ENCODE results near the gene PEX11B.
A peak's percentile ranks its signal among the peaks of the same experiment; 100 is the strongest.
"Not testable (repeated sequence)": the region's sequence is repeated elsewhere in the genome, so short reads cannot be mapped to it uniquely, and the experiment has no call there.

The PEX11B gene

DNA sequence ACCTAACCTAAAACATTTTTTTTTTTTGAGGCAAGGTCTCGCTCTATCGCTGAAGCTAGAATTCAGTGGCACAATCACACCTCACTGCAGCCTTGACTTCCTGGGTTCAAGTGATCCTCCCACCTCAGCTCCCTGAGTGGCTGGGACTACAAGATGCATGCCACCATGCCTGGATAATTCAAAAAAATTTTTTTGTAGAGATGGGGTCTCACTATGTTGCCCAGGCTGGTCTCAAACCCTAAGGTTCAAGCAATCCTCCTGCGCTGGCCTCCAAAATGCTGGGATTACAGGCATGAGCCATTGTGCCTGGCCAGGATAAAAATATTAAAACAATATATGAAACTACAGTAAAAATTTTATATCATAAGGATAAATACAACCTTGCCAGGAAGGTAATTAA is 34.4 kb upstream of the PEX11B start:
- DNase-seq (ENCODE audit: low spot score): no peak

DNA sequence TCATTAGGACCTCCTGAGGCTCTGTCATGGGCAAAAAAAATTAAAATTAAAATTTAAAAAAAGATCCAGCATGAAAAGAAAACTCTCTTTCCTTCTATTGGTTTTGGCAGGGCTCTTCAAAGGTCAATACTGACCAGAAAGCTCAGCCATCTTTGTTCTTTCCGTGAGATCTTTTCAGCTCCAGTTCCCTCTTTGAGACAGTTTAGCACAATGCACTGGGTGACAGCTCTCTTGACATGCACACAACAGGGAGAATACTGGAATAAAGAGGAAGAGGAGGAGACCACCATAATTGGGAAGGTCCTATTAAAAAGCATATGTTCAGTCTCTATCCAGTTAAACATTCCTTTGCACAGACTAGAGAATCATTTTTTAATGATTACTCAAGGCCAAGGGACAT is 33.0 kb upstream of the PEX11B start:
- DNase-seq (ENCODE audit: low spot score): no peak

DNA sequence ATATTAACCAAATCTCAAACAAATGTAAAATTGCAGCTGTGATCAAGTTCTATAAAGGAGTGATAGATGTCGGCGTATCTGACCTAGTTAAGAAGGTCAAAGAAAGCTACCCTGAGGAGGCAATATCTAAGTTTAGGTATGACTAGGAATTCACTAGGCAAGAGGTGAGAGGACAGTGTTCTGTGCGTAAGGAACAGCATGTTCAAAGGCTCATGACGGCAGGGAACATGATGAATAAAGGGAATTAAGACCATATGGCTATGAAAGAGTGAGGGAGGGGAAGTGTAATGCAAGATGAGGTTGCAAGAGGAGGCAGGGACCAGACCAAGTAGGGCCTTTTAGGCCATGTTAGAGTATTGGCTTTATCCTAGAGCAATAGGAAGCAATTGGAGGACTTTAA is 30.7 kb upstream of the PEX11B start:
- DNase-seq (ENCODE audit: low spot score): no peak

DNA sequence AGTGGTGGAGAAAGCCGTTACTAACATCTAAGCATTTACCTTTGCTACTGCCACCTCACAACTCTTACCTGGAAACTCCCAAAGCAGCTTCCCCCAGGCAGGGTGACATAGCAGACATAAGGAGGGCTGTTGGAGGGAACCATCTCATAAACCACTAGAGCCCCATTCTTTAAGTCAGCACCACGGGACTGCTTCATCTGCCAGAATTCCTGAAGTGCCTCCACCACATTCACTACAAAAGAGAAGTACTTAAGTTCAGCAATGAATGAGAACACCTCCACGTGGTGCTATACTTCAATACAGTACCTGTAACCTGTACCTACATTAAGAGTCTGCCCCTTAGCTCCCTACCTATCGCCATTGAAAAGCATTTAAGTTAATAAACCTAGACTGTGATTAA is 29.0 kb upstream of the PEX11B start:
- no peak for DNase-seq (ENCODE audit: low spot score)

DNA sequence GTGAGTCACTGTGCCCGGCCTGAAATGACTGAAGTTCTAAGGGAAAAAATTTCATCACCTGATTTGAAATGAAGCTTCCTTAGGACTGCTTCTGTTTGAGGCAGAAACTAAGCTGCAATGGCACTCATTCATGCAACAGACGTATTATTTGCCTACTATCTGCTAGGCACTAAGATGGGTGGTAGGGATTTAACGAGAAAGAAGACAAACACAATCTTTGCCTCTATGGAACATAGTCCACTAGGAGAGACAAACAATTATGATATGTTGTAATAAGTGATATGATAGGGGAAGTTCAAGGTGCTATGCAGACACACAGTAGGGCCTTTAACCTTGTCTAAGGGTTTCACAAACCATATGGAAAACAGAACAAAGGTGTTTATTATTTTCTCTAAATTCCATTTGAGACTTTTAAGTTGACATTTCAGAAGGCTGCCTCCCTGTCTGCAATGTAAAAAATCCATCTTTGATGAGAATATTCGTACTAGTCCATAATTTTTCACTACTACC is 28.0 kb upstream of the PEX11B start:
- DNase-seq (ENCODE audit: low spot score): no peak

DNA sequence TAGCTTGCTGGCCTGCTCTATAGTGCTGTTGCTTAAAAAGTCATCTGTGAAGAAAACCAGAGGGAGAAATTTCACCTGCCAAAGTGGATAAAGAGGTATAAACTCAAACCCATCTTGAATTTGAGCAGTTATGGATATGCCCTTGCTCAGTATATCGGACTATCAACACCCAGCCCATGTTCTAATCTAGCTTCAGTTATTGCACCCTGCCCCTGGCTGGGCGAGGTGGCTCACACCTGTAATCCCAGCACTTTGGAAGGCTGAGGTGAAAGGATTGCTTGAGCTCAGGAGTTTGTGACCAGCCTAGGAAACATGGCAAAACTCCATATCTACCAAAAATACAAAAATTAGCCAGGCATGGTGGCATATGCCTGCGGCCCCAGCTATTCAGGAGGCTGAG is 26.0 kb upstream of the PEX11B start:
- DNase-seq (ENCODE audit: low spot score): no peak

DNA sequence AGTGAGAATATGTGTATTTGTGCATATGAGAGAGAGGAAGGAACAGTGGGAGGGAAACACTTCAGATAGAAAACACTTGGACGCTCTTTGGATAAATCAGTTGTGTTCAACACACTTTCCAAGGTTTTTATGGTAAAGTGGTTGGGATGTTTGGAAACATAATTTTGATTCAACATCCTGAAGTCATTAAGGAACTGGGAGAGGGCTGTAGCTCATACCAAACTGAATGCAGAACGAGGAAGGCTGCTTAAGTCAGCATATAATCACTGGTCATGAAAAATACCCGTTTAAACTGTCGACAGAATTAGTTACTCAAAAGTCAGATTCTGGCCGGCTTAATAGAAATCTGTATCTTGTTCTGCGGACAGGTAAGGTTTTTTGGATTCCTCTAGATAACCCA is 24.4 kb upstream of the PEX11B start:
- DNase-seq (ENCODE audit: low spot score): peak; percentile 13

DNA sequence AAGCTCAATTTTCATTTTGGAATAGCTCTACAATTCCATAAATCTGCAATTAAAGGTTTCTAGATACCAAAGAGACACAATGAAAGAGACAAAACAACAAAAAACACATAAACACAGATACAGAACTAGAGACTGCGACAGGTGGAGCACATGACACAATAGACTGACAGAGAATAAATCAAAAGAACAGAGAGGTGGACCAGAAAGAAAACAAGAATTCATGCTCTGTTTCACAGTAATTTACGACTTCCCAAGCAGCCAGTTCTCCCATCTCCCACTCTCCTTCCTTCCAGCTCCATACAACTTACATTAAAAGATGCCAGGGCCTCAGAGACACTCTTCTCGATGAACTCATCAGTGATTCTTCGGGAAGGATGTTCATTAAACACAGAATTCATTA is 23.9 kb upstream of the PEX11B start:
- no peak for DNase-seq (ENCODE audit: low spot score)

DNA sequence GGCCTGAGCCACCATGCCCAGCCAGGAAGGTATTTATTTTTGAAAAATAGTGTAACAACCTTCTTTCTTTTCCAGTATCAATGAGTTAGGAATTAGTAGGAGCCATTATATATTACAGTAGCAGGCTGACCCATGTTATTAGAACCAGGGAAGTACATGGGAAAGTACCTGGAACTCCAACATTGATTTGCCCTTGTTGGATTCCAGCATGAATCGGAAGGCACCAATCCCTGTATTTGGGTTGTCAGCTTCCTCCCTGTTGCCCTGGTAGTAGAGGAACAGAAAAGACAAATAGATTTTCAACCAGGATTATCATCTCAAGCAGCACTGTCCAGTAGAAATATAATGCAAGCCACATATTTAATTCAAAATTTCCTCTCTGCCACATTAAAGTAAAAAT is 18.9 kb upstream of the PEX11B start:
- DNase-seq (ENCODE audit: low spot score): no peak

DNA sequence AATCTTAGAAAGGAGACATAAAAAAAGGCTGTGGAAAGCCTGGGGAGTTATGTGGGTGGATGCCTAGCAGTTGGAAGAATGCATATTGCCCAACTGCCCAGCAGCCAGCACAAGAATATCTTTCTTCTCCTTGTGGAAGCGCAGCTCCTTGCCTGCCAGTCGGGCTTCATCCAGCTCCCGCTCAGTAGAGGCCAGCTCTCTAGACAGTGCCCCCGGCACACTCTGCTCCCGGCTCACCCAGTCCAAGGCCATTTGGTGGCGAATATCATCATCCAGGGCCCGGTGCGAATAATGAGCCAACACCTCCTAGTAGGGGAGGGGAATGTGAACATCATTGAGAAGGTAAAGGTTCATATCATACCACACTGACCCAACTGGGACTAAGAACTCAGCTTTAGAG is 17.7 kb upstream of the PEX11B start:
- peak; percentile 50 for DNase-seq (ENCODE audit: low spot score)

DNA sequence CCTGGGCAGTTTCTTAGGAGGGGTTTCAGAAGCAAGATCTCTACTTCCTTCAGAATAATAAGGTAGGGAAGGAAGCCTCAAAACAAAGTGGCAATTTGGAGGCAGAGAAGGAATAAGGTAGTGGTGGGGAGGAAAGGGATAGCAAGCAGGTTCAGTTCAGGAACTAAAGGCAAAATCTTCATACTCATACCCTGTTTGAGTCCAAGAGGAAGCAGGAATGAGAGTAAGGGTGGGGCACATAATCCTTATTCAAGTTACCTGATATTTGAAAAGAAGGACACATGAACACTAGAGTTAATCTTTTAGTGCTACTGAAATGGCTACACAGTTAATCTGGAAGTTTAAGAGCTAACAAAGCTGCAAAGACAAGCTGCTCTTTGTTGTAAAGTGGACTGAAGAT is 17.2 kb upstream of the PEX11B start:
- no peak for DNase-seq (ENCODE audit: low spot score)

DNA sequence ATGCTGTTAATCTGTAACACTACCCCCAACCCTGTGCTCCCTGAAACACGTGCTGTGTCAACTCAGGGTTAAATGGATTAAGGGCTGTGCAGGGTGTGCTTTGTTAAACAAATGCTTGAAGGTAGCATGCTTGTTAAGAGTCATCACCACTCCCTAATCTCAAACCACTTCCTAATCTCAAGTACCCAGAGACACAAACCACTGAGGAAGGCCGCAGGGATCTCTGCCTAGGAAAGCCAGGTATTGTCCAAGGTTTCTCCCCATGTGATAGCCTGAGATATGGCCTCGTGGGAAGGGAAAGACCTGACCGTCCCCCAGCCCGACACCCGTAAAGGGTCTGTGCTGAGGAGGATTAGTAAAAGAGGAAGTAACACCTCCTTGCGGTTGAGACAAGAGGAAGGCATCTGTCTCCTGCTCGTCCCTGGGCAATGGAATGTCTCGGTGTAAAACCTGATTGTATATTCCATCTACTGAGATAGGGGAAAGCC is 14.0 kb upstream of the PEX11B start:
- DNase-seq (ENCODE audit: low spot score): not testable (repeated sequence)

DNA sequence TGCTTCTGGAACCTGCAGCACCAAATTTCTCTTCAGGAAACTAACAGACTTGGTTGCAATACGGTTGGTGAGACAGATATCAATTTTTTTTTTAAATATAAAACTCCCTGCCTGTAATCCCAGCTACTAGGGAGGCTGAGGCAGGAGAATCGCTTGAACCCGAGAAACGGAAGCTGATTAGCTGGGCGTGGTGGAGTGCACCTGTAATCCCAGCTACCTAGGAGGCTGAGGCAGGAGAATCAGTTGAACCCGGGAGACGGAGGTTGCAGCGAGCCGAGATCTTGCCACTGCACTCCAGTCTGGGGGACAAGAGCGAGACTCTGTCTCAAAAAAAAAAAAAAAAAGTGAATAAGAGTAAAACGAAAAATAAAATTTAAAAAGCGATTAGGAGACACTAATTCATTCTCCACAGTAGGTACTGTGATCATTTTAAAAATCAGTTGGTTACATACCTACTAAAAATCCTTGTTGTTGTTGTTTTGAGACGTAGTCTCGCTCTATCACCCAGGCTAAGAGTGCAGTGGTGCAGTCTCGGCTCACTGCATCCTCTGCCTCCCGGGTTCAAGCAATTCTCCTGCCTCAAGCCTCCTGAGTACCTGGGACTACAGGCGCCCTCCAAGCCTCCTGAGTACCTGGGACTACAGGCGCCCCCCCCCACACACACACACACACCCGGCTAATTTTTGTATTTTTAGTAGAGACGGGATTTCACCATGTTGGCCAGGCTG is 9.6 kb upstream of the PEX11B start:
- DNase-seq (ENCODE audit: low spot score): no peak

DNA sequence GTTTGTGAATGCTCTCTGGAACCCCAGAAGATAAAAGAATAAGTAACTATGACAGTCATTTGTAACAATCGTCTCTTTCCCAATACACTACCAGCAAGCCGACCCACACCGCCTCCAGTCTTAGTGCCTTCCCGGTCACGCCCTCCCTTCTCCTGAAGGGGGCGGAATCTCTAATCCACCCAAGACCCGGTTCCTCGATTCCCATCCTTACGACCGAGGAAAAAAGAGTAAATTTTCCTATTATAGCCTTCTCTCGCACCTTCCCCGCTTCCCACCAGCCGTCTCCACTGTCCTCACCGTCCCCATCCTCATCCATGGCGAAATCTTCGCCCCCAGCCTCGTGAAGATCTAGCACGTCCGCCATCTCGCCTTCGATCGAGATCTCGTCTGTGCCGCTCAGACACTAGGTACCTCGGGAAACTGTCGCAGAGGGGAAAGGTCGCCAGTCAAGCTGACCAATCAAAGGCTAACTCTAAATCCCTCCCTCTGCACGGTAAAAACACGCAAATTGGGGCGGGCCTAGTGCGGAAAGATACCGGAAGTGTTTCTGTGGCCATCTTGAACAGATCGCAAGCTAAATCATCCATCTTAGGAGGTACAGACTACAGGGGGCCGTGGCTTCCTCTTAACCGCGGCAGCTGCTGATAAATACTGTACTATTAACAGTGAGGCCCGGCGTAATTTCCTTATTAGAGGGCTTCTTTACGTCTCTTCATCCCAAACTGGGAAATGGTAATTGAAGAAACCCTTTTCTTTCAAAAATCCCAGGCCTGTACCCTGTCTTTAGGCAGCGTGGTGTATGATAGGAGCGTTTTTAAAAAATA is 8.8 kb upstream of the PEX11B start, which contains the start of gene RBM8A:
Gene RBM8A (minus strand): TSS at position 422 of the 824 bp plus-strand sequence. CDS start 58 bp downstream, at position 364.
- peak; percentile 92 for DNase-seq (ENCODE audit: low spot score)

DNA sequence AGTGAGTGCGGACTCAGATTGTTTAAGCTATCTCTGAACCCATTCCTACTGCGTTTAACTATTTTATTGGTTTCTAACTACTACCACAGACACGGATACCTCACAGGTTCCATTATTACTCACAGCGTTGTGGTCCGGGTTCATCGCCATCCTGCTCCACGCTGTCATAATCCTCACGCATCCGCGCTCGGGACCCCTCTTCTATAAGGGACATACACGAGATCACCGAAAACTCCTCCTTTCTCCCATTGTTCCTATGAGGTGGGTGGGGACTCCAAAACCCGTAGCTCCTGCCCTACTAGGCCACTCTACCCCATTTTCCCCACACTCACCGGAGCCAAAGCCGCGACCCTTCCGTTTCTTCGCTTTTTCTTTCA is 8.2 kb upstream of the PEX11B start:
- no peak for DNase-seq (ENCODE audit: low spot score)

DNA sequence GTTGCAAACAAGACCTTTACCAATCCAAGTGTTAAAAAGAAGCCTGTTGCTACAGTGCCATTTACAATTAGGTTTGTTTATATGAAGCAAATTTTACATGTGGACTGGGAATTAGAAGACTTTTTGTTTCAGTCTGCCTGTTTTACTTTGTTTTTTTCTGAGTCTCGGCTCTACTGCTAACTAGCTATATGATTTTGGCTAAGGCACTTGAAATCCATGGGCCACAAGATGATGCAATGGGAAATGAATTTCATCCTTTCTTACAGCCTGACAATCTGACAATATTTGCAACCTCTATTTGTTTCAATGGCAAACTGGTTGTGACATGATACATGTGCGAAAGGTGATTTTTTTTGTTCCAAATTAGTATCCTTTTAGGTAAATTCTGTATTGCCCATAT is 3.7 kb upstream of the PEX11B start:
- no peak for DNase-seq (ENCODE audit: low spot score)

DNA sequence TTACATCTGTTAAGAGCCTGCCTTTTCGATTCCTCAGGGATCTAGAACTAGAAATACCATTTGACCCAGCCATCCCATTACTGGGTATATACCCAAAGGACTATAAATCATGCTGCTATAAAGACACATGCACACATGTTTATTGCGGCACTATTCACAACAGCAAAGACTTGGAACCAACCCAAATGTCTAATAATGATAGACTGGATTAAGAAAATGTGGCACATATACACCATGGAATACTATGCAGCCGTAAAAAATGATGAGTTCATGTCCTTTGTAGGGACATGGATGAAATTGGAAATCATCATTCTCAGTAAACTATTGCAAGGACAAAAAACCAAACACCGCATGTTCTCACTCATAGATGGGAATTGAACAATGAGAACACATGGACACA is 1.8 kb upstream of the PEX11B start:
- DNase-seq (ENCODE audit: low spot score): not testable (repeated sequence)

DNA sequence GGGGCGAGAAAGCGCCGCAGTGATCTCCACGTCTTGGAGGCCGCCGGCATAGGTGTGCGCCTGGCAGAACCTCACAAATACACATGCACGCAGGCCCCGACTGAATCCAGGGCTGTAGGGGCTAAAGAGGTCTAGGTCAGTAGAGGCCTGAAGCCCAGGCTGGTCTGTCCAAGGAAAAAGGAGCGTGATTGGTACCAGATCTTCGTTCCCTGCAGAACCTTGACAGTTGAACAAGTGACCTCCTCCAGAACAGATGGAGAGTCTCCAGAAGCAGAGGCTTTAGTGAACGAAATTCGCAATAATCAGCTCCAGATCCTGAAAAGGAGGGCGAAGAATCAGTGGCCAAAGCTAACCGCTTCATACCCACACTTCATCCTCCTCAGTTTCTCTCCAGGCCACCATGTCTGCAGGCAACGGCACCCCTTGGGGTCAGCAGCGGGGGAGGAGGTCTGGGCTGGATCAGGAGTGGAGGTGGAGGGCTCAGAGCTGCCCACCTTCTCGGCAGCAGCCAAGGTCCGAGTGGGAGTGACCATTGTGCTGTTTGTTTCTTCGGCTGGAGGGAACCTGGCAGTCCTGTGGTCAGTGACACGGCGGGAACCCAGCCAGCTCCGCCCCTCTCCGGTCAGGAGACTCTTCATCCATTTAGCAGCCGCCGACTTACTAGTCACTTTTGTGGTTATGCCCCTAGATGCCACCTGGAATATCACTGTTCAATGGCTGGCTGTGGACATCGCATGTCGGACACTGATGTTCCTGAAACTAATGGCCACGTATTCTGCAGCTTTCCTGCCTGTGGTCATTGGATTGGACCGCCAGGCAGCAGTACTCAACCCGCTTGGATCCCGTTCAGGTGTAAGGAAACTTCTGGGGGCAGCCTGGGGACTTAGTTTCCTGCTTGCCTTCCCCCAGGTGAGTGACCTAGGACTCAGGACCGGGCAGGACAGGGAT is 749 bp upstream of the PEX11B start:
- DNase-seq (ENCODE audit: low spot score): peak; percentile 42

DNA sequence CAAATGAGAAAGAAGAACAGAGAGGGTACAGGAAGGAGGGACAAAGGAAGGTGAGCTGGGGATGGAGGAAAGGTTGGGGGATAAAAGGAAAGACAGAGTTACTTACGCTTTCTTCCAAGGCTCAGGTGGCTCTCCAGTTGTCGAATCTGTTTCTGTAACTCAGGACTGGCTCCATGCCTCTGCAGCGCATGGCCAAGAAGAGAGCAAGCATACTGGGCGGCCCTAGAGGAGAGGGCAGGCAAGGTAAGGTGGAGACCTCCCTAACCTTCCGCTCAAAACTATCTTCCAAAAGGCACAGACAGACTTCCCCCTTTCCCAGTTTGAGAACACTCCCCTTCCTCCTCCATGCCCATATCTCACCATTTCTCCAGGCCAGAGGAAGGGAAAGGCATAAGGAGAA is 922 bp downstream of the PEX11B start:
- no peak for DNase-seq (ENCODE audit: low spot score)

DNA sequence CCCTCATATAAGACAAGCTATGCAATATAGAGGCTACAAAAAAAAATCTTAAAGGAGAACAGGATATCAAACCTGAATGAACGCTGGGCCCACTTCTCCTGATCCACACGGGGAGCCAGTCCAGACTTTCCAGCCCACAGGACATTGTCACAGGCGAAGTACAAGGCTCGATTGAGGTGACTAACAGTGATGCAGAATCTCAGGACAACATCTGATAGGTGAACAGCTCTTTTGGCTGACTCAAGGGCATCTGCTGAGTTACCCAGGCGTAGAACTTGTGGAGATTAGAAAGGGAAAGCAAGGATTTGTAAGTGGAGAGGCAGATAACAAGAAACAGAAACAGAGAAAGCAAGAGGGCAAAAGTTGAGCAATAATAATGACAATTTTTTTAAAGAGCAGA is 1.8 kb downstream of the PEX11B start:
- no peak for DNase-seq (ENCODE audit: low spot score)

DNA sequence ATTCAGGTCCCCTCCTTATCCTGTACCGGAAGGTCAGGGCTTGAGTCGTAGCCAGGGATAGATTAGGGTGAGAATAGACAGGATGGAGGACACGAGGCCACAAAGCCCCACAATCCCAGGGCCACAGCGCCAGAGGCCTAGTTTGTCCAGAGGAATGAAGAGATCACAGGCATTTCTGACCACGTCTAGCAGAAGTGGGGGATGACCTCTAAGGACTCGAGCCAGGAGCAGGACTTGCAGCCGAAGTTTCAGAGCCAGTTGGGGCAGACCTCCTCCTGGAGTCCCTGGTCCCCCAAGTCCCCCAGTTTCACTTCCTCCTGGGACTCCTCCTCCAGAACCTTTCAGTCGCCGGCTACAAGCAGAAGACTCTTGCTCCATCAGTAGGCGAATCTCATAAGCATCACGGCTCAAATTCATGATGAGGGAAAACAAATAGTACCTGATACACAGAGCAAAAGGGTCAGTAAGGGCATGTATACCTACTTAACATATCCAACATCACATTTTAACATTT is 6.3 kb downstream of the PEX11B start:
- no peak for DNase-seq (ENCODE audit: low spot score)

DNA sequence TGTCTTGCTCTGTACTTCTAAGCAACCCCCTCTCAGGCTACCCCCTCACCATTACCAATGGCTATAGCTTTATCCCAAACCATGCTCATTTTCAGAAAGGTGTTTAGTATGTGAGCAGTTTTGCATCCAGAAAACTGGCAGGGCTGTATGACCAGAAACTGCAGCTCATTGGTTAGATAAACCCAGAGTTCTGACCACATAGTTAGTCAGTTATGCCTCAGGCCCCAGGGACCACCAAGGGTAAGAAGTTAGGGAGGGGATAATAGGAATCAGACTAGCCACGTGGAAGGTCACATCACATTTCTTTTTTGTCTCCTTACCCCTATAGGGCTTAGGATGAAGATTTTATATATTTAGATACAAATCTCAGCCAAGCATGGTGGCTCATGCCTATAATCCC is 9.9 kb downstream of the PEX11B start:
- no peak for DNase-seq (ENCODE audit: low spot score)
